NCI-H524 treated with DMSO at 0.1 percent for 48 hours (cell line): Measurements from ENCODE around the gene DNMT1.
A peak's percentile ranks its signal among the peaks of the same experiment; 100 is the strongest.
"Not testable (repeated sequence)": the region's sequence is repeated elsewhere in the genome, so short reads cannot be mapped to it uniquely, and the experiment has no call there.

Source experiments
- DNase-seq: peaks from one replicate; lab custom pipeline; 2025; lab: John Stamatoyannopoulos, UW

Gene DNMT1

DNA sequence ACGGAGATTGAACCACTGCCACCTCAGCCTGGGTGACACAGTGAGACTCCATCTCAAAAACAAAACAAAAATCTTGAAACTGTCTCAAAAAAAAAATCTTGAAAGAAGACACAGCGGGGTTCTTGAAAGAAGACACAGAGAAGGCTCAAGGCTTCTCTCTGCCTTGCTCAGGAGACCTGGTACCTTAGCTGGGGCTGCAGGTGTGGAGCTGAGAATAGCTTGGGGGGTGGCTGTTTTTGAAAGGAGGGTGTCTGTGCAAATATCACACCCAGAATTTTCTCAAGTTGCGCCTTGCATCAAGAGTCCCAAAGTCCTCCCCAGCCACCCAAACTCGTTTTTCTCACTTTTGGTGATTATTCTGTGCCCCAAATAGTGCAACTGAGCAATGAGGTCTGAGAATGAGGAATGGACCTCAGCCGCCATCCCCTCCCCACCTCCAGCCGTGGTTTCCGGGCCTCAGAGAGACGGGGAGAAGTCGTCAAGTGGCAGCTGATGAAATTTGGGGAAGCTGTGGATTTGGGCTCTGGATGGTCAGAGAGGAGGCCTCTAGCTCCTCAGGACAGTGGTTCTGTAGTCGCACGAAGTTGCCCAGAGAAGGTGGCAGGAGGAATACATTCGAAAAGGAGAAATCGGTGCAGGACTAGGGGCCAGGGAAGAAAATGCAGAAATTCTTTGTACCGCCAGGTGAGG lies 27.6 kb upstream of the DNMT1 start:
- no peak for DNase-seq

DNA sequence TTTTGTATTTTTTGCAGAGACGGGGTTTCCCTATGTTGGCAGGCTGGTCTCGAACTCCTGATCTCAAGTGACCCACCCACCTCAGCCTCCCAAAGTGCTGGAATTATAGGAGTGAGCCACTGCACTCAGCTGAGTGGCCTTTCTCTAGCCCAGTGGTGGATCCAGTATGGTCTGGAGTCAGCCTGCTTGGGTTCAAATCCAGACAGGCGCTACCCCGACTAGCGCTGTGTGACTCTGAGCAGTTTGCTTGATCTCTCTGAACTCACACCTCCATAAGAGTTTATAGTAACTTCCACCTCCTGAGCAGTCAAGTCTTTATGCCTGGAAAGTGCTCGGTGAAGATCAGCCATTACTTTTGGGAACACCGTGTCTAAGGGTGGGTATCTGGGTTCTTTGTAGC lies 25.9 kb upstream of the DNMT1 start:
- DNase-seq, result no peak

DNA sequence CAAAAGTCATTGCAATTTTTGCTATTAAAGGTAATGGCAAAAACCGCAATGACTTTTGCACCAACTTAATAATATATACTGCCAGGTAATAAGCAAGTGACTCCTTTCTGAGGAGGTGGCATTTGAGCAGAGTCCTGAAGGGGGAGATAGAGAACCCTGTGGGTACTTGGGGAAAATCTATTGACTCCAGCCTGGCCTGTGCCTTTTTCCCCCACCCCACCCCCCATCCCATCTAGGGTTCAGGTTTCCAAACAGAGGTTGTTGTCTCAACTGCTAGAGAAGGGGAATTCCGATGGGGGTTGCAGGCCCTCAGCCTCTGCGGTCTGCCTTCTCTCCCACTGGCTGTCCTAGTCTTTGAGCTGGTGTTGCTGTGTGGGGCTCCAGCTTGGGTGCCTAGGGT lies 24.9 kb upstream of the DNMT1 start:
- DNase-seq, result no peak

DNA sequence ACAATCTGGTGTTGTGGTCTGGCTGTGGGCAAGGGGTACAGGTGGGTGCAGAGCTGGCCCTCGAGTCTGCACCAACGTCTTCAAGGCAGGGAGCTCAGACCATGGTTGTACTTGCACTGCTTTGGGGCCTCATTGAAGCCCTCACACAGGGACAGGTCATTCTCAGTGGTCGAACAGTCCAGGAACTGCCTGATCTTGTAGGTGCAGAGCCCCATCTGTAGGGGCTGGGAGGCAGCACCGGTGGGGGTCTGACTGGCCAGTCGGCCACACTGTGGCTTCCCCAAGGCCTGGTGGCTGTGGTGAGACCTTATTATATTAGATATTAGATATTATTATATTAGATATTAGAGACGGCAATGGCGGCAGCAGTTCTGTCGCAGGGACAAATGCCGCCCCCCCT lies 22.3 kb upstream of the DNMT1 start:
- no peak for DNase-seq

DNA sequence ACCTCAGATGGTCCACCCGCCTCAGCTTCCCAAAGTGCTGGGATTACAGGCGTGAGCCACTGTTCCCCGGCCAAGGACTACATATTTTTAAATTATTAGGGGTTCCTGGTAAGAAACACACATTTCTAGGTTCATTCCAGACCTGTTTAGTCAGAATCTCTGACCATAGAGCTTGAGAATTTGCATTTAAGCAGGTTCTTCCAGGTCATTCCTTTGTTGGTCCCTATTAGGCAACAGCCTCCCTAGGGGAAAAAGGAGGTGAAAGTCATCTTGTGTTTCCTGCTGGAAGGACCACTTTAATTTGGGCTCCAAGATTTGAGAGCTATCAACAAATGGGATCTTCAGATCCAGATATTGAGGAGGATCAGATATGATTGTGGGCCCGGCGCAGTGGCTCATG lies 20.0 kb upstream of the DNMT1 start:
- no peak for DNase-seq

DNA sequence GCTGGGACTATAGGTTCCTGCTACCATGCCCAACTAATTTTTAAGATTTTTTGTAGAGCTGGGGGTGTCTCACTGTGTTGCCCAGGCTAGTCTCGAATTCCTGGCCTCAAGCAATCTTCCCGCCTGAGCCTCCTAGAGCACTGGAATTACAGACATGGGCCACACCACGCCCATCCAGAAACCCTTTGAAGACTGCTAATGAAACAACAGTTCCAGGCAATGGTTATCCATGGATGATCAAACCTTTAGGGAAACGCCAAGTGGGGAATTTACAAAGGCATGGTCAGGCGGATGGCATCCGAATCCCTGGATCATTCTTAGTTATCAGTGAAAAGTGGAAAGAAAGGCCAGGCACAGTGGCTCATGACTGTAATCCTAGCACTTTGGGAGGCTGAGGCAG lies 16.9 kb upstream of the DNMT1 start:
- DNase-seq, result no peak

DNA sequence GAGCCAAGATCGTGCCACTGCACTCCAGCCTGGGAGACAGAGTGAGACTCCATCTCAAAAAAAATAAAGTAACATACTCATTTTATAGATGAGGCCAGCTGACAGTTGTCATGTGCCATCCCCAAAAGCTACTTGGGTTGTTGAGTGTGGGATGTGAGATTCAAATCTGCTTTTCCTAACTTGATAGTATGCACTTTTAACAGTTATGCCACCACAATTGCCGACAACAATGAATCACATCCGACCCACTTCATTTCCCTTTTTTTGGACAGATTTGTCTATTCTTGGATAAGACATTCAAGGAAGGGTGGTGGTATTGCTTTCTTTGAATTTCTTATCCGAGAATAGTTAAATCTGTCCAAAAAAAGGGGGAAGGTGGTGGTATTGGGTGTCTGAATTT lies 16.3 kb upstream of the DNMT1 start:
- DNase-seq, result no peak

DNA sequence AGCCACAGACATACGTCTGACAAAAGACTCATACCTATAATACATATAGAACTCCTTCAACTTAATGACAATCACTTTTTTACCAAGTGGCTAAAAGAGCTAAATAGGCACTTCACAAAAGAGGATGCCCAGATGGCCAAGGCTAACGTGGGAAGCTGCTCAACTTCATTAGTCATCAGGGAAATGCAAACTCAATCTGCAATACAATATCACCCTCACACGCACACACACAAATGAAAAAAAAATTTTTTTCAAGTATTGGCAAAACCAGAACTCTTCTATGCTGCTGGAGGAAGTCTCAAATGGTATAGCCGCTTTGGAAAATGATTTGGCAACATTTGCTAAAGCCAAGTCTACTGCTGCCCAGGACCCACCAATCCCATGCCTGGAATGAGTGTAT lies 14.6 kb upstream of the DNMT1 start:
- peak; percentile 75 for DNase-seq

DNA sequence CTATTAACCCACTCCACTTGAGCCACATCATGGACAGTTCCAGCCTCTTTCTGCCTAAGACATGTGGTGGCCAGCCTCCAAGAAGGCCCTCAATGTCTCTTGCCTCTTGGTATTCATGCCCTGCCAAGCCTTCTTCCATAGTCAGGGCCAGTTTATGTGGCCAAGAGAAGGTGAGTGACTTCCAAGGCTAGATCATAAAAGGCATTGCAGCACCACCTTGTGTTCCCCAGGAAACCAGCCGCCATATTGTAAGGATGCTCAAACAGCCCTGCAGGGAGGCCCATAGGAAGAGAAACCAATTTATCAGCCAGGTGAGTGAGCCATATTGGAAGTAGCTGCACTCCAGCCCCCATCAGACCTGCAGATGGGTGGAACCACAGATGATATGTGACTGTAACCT lies 12.3 kb upstream of the DNMT1 start:
- no peak for DNase-seq

DNA sequence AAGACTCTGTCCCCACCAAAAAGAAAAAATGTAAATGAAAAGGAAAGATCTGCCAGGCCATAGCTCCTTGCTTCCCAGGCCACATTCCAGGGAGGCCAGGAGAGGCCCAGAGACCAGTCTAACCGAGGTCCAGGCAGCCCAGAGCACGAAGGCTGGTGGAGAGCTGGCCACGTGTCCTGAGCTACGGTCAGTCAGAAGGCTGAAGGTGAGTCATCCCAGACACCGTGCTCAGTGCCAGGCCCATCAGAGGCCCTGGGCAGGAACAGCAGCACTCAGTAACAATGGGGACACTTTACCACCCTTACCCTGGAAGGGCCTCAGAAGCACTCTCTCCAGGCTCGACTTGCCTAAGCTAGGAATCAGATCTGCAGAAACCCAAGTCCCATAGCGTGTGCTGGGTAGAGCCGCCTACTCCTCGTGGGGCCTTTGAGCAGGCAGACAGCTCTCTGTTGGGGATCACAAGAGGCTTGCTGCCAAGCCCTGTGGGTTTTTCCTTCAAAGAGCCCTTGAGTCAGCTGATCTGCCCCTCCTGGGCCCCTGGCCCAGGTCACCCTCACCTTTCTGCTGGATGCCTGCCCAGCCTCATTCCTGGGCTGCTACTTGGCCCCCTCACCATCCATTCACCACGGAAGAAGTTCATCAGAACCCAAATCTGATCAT lies 11.6 kb upstream of the DNMT1 start:
- DNase-seq, result no peak

DNA sequence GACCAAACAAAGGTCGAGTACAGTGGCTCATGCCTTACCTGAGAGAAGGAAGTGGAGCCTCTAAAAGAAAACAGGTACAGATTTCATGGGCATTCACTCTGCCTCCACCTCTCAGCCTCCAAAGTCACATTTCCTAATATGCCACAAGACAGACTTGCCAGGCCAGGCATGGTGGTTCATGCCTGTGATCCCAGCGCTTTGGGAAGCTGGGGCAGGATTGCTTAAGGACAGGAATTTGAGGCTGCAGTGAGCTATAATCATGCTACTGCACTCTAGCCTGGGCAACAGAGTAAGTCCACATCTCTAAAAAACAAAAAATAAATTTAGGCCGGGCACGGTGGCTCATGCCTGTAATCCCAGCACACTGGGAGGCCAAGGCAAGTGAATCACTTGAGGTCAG lies 10.9 kb upstream of the DNMT1 start:
- DNase-seq, result no peak

DNA sequence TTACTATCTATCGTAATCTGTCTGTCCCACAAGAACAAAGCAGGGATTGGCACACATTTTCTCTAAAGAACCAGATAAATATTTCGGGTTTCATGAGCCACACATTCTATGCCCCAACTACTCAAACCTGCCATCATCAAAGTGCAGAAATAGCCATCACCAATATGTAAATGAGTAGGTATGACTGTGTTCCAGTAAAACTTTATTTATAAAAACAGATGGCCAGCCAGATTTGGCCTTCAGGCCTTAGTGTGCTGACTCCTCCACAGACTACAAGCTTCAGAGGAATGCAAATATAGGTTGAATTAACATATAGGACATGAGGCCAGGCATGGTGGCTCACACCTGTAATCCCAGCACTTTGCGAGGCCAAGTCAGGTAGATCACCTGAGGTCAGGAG lies 8.9 kb upstream of the DNMT1 start:
- no peak for DNase-seq

DNA sequence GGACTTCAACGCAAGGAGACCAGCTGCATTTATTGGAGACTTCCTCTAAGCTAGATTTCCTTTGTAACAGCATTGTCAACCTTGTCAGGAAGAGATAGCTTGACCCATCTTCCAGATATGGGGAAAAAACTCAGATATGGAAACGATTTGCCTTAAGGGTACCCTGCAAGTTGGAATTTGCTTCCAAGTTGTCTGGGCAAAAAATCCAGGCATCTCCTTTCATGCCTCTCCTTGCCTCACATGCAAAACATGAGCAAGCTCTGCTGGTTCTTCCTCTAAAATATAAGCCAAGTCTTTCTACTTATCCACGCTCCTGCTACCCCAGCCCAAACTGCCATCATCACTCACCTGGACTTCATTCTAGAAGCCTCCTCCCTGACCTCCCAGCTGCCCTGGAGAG lies 6.4 kb upstream of the DNMT1 start:
- no peak for DNase-seq

DNA sequence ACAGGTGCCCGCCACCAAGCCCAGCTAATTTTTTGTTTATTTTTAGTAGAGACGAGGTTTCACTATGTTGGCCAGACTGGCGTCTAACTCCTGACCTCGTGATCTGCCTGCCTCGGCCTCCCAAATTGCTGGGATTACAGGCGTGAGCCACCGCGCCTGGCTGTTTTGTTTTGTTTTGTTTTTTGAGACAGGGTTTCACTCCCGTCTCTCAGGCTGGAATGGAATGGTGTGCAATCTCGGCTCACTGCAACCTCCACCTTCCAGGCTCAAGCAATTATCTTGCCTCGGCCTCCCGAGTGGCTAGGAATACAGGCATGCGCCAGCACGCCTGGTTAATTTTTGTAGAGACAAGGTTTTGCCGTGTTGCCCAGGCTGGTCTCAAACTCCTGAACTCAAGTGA lies 5.3 kb upstream of the DNMT1 start:
- DNase-seq, result not testable (repeated sequence)

DNA sequence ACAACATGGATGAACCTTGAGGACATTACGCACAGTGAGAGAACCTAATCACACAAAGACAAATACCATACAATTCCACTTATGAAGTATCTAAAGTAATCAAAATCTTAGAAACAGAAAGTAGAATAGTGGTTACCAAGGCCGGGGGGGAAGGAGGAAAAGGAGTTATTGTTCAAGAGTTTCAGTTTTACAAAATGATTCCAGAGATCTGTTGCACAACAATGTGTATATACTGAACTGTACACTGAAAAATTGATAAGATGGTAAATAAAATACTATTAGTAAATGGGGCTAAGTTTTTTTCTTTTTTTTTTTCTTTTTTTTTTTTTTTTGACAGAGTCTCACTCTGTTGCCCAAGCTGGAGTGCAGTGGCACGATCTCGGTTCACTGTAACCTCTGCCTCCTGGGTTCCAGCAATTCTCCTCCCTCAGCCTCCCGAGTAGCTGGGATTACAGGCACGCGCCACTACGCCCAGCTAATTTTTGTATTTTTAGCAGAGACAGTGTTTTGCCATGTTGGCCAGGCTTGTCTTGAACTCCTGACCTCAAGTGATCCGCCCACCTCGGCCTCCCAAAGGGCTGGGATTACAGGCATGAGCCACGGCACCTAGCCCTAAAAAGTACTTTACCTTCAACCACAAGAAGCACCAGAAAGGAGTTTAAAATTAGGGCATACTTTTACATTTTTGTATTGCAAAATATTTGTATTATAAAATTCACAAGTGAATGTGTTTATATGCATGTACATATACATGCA lies 4.3 kb upstream of the DNMT1 start:
- not testable (repeated sequence) for DNase-seq

DNA sequence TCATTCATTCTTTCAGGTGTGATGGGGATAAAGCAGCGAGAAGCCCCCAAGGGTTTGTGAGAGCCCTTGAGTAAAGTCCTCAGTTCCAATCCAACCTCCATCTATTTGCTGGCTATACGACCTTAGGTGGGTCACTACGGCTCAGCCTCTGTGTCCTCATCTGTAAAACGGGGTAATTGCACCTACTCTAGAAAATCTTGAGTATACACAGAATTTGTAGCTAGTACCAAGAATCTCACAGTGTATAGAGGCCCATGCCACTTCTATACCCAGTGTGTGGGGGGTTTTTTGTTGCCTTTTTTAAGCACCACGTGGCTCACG lies 406 bp upstream of the DNMT1 start:
- no peak for DNase-seq

DNA sequence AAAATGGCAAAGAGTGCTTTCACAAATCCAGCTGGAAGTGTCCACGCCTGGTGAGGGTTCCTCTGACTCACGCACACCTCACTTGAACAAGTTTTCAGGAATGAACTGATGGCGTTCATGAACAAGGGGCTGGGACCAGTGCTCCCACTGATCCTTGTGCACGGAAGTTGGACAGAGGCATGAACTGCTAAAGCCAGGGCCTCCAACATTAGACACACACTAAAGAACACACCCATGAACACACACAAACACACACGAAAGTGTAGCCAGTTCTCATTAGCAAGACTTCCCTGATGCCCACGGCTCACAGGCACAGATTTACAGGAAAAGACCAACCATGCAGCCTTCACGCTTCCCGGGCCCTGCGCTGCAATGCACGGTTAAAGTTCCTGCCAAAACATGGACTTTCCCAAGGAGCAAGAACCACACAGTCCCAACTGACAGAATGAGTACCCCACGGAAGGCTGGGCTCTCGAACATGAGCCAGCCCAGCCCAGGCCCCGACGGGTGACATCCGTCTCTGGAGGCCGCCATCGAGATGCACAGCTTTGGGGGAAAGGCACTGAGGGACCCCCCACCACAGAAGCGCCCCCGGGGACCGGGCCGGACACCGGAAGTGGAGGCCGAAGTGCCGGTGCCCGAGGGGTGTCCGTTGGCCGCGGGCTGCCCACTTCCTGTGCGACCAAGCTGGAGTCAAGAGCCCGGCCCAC lies 808 bp downstream of the DNMT1 start:
- no peak for DNase-seq

DNA sequence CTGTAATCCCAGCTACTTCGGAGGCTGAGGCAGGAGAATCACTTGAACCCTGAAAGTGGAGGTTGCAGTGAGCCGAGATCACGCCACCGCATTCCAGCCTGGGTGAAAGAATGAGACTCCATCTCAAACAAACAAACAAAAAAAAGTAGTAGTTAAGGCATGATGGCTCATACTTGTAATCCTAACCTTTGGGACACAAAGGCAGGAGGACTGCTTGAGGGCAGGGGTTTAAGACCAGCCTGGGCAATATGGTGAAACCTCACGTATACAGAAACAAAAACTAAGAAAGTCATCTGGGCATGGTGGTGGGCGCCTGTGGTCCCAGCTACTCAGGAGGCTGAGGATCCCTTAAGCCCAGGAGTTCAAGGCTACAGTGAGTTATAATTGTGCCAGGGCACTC lies 1.8 kb downstream of the DNMT1 start:
- no peak for DNase-seq

DNA sequence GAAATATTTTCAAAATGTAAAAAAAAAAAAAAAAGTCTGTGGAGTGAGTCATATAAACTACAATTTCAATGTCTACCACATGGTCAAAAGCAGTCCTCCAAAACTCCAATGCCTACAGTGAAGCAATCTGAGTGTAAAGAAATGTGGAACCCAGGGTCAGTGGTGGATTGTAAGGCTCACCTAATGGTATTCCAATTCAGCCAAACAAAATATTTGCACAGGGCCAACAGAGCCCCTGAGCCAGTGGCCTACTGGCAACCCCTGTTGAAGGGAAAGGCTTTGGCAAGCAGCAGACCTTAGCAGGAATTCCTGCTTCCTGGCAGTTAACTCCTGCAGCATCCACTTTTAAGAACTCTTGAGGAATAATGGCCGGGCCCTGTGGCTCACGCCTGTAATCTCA lies 3.4 kb downstream of the DNMT1 start:
- DNase-seq, result no peak

DNA sequence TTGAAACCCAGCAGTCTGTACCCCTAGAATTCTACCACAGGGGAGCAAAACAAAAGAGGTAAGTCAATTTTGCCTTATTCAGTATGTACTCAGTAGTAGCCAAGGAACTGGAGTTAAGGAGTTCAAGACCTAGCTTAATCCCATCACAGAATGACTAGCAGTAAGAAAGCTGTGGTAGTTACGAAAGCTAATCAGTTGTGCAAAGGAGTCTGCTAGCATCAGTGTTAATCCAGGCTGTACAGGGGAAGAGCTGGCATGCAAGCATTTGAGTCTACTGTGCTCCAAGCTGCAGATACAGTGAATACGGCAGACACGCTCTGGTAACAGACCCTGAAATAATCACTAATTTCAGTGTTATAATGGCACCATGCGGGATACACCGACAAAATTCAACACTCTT lies 4.7 kb downstream of the DNMT1 start:
- no peak for DNase-seq

DNA sequence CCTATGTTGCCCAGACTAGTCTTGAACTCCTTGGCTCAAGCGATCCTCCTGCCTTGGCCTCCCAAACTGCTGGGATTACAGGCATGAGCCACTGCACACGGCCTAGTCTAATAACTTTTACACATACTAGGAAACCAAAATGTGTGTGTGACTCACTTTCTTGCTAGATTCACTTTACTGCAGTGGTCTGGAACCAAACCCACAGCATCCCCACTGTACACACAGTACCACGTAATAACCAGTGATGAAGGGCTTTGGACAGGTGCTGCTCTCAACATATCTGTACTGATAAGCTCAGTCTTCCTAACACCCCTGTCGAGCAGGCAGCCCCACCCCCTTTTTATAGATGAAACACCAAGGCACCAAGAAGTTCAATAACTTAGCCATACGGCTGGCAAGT lies 5.1 kb downstream of the DNMT1 start:
- no peak for DNase-seq

DNA sequence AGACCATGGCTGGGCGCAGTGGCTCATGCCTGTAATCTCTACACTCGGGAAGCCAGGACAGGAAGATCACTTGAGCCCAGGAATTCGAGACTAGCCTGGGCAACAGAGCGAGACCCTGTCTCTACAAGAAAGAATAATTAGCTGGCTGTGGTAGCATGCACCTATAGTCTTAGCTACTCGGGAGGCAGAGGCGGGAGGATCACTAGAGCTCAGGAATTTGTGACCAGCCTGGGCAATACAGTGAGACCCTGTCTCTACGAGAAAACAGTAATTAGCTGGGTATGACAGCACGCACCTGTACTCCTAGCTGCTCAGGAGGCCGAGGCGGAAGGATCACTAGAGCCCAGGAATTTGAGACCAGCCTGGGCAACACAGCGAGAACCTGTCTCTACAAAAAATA lies 7.4 kb downstream of the DNMT1 start:
- DNase-seq, result no peak

DNA sequence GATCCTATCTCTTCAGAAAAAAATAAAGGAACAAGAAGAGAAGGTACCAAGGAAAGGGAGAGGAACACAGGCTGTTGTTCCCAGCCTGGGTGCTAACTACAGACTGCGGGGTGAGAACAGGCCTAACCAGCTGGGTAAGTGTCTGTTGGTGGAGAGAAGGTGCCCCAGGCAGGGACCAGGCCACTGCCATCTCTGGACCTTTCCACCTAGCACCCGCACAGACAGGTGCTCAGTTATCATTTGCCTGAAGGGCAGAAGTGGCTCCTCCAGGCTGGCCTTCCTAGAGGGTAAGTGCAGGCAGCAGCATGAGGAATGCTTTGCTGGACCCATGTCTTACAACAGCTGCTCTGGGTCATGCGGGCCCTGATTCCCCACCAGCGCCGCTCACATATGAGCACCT lies 10.1 kb downstream of the DNMT1 start:
- DNase-seq, result no peak
